Stimulated activated effector memory CD8-positive, alpha-beta T cell treated with anti-CD3 and anti-CD28 coated beads, Interleukin-12 subunit alpha, Interleukin-12 subunit beta, amount 100 ng/mL, for 72 hours (primary cell): ENCODE data around the gene RAVER1.
"Not testable (repeated sequence)": the region's sequence is repeated elsewhere in the genome, so short reads cannot be mapped to it uniquely, and the experiment has no call there.

Experiments
- ATAC-seq: fragments of 150-1000 bp; cut with Tn5 transposase; 2 replicates; pipeline ENCODE4 v1.10.0; 2021
- DNase-seq, 2 donors: peaks; one replicate each; pipeline ENCODE4 v3.0.0; 2021 to 2022; ENCODE audit warnings: low spot score in 2 of 2
- H3K27ac Mint-ChIP-seq: one replicate; pipeline ENCODE4 v1.8.0; 2022; ENCODE audit warnings: mild to moderate bottlenecking, mixed read lengths
- H3K36me3 Mint-ChIP-seq: one replicate; pipeline ENCODE4 v1.8.0; 2022; ENCODE audit warnings: mild to moderate bottlenecking, mixed read lengths
- H3K4me1 Mint-ChIP-seq: one replicate; pipeline ENCODE4 v1.8.0; 2022; ENCODE audit warnings: mixed read lengths
- H3K4me3 Mint-ChIP-seq: one replicate; pipeline ENCODE4 v1.8.0; 2022; ENCODE audit warnings: mild to moderate bottlenecking, mixed read lengths
- H3K9me3 Mint-ChIP-seq: one replicate; pipeline ENCODE4 v1.8.0; 2022; ENCODE audit warnings: mixed read lengths

The RAVER1 gene, protein sequence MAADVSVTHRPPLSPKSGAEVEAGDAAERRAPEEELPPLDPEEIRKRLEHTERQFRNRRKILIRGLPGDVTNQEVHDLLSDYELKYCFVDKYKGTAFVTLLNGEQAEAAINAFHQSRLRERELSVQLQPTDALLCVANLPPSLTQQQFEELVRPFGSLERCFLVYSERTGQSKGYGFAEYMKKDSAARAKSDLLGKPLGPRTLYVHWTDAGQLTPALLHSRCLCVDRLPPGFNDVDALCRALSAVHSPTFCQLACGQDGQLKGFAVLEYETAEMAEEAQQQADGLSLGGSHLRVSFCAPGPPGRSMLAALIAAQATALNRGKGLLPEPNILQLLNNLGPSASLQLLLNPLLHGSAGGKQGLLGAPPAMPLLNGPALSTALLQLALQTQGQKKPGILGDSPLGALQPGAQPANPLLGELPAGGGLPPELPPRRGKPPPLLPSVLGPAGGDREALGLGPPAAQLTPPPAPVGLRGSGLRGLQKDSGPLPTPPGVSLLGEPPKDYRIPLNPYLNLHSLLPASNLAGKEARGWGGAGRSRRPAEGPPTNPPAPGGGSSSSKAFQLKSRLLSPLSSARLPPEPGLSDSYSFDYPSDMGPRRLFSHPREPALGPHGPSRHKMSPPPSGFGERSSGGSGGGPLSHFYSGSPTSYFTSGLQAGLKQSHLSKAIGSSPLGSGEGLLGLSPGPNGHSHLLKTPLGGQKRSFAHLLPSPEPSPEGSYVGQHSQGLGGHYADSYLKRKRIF

DNA sequence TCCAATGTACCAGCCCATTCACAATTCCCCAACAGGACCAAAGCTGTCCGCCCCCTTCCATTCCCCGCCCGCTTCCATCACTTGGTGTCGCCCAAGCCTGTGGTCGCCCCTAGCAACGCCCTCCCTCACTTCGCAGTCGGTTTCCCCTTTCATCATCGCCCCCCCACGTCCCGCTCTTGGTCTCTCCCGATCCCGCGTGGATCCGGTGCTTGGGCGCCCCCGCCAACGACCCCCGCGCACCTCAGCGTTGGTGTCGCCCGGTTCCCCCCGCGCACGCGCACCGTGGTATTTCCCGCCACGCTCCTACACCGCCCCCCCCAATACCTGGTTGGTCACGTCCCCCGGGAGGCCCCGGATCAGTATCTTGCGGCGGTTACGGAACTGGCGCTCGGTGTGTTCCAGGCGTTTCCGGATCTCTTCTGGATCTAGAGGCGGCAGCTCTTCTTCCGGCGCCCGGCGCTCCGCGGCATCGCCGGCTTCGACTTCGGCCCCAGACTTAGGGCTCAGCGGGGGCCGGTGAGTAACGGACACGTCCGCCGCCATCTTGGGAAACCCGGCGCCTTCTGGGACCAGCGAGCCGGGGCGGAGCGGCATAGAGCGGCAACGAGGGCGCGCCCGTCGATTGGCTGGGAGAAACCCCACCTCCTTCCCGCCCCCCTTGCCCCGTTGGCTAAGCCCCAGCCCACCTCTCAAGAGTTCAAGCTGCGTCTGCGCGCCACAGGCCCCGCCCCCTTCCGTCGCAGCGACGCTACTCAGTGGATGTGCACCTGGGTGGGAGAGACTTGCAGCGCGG lies at the start of gene RAVER1:
TSS of gene RAVER1 (minus strand) at position 565 of the 793 bp plus-strand sequence. CDS start at position 543, 22 bp downstream.
- Mint-ChIP-seq H3K36me3 (peaks cover 90% of the 10 kb centered on the region), H3K9me3 (no peaks in the 10 kb centered on the region)
- ATAC-seq = peak; percentile 95

DNA sequence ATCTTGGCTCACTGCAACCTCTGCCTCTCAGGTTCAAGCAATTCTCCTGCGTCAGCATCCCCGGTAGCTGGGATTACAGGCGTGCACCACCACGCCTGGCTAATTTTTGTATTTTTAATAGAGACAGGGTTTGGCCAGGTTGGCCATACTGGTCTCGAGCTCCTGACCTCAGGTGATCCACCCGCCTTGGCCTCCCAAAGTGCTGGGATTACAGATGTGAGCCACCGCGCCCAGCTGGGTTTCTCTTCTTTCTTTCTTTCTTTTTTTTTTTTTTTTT lies 49.8 kb upstream of the RAVER1 start:
- not testable (repeated sequence) for H3K4me3 Mint-ChIP-seq, H3K9me3 Mint-ChIP-seq, DNase-seq, ATAC-seq
- Mint-ChIP-seq H3K27ac (peak overlapping the region; percentile 74), H3K36me3 (peaks cover 25% of the 10 kb centered on the region), H3K4me1 (peaks cover 23% of the 10 kb centered on the region)

More for the DNA sequence above, at the start of gene RAVER1:
- Mint-ChIP-seq H3K4me3 (peak within 1 kb of the TSS; percentile 93), H3K4me1 (peaks cover 36% of the 10 kb centered on the region), H3K27ac (peak within 1 kb of the TSS; percentile 97)
- DNase-seq = peak; percentile 89 to 97

DNA sequence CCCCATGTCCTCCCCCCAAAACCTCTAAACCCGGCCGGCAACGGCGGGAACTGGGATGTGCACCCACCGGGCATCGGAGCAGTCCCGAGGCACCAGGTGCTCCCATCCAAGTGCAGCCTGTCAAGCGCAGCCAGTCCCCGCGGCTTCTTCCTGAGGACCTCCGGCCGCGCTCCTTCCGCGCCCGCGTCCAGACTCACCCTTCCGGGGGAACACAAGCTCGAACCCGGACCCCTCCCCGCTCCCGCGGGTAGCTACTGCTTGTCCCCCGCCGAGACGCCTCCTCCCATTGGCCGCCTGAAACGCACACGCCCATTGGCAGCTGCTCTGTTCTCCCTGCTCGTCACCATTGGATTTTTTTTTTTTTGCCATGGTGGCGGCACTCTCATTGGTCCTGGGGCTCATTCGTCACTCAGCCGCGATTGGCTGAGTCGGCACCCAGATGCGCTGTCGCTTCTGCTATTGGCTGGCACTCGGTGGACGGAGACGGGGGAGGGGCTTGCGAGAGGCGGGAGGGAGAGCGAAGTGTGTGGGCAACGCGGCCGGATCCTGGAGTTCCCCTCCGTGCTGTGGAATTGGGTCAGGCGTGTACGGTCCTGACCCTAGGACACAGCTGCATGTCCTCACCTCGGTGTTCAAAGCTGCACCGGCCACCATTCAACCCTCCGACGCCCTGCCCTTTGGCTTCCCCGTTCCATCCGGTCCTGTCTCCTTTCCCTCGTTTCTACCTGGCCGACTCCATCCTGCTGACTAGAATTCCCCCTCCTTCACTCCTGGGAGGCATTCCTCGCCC lies 47.2 kb upstream of the RAVER1 start, which contains the start of gene TYK2:
TSS of gene TYK2 (minus strand) at position 260 of the 790 bp plus-strand sequence. CDS start 2,166 bp downstream, outside the sequence.
- Mint-ChIP-seq H3K36me3 (peaks cover 48% of the 10 kb centered on the region), H3K4me3 (peak within 1 kb of the TSS; percentile 94), H3K9me3 (no peaks in the 10 kb centered on the region), H3K4me1 (peaks cover 28% of the 10 kb centered on the region), H3K27ac (peak within 1 kb of the TSS; percentile 97)
- DNase-seq (peak; percentile 97 to 100), ATAC-seq (peak; percentile 99)

DNA sequence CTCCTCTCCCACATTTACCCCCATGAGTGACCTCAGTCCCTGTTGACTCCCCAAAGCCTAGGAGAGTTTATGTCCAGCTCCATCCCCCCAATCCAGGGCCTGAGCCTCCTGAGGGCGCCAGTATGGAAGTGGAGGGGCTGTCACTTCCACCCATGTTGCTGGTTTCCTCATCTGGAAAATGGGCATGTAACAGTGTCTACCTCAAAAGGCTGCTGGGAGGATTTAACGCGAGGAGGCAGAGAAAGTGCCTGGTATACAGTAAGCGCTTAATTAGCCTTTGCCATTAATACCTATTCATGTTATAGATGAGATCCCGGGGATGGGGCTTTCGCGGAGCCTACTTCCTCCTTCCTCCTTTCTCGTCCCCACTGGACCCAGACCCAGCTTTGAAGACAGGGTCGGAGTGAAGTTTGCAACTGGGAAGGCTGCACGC lies 46.6 kb upstream of the RAVER1 start:
- Mint-ChIP-seq H3K27ac (peak overlapping the region; percentile 97), H3K36me3 (peaks cover 54% of the 10 kb centered on the region), H3K4me1 (peaks cover 32% of the 10 kb centered on the region), H3K4me3 (peak overlapping the region; percentile 94), H3K9me3 (no peaks in the 10 kb centered on the region)
- DNase-seq (no peak), ATAC-seq (peak; percentile 2)

DNA sequence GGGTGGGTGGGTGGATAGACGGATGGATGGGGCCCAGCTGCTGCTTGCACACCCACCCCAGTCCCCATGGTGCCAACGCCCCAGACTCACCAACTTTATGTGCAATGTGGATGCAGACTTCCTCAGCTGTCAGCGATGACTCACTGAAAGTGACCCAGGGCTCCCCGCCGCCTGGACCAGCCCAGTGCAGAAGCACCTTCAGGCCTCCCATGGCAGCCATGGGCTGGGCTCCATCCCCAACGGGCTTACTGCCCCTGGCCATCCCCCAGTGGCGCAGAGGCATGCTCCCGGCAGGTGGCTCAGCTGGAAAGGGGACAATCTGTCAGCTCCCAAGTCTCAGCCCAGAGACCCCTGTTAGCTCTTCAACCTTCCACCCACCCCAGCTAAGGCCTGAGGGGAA lies 44.8 kb upstream of the RAVER1 start:
- peak overlapping the region; percentile 9 for H3K4me3 Mint-ChIP-seq
- peaks cover 34% of the 10 kb centered on the region for H3K4me1 Mint-ChIP-seq
- no peak for DNase-seq
- ATAC-seq = no peak
- no peaks in the 10 kb centered on the region for H3K9me3 Mint-ChIP-seq
- peak overlapping the region; percentile 67 for H3K27ac Mint-ChIP-seq
- H3K36me3 Mint-ChIP-seq = peaks cover 72% of the 10 kb centered on the region

DNA sequence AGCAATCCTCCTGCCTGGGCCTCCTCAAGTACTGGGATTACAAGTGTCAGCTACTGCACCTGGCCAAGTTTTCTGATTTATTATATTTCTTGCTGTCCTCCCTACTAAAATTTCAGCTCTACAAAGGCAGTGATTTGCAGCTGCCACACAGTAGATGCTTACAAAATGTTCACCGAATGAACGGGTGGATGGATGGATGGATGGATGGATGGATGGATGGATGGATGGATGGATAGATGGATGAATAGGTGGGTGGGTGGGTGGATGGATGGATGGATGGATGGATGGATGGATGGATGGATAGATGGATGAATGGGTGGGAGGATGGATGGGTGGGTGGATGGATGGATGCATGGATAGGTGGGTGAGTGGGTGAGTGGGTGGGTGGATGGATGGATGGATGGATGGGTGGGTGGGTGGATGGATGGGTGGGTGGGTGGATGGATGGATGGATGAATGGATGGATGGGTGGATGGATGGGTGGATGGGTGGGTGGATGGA lies 43.9 kb upstream of the RAVER1 start:
- not testable (repeated sequence) for H3K4me3 Mint-ChIP-seq, H3K9me3 Mint-ChIP-seq, ATAC-seq, DNase-seq
- peaks cover 34% of the 10 kb centered on the region for H3K4me1 Mint-ChIP-seq
- H3K36me3 Mint-ChIP-seq = peaks cover 81% of the 10 kb centered on the region
- H3K27ac Mint-ChIP-seq = peak overlapping the region; percentile 64

DNA sequence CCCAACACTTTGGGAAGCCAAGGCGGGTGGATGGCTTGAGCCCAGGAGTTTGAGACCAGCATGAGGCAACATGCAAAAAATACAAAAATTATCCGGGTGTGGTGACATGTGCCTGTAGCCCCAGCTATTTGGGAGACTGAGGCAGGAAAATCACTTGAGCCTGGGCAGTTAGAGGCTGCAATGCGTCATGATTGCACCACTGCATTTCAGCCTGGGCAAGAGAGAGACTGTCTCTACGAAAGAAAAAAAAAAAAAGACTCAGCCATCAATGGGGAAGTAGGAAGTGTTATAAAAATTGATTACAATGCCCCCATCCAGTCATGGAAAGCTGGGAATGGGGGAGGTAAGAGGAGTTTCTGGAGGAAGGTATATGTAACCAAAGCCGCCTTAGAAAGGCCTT lies 41.6 kb upstream of the RAVER1 start:
- no peak overlapping the region for H3K27ac Mint-ChIP-seq
- no peak for ATAC-seq
- no peaks in the 10 kb centered on the region for H3K9me3 Mint-ChIP-seq
- H3K4me1 Mint-ChIP-seq = peaks cover 25% of the 10 kb centered on the region
- no peak overlapping the region for H3K4me3 Mint-ChIP-seq
- peaks cover 91% of the 10 kb centered on the region for H3K36me3 Mint-ChIP-seq
- DNase-seq = no peak

DNA sequence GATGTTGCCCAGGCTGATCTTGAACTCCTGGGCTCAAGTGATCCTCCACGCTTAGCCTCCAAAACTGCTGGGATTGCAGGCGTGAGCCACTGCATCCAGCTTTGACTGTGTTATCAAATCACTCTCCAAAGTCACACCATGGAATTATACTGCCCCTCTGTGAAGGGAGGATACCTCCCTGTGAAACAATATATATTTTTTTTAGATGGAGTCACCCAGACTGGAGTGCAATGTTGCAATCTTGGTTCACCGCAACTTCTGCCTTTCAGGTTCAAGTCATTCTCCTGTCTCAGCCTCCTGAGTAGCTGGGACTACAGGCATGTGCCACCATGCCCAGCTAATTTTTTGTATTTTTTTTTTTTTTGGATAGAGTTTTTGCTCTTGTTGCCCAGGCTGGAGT lies 39.4 kb upstream of the RAVER1 start:
- Mint-ChIP-seq H3K36me3 (peaks cover 94% of the 10 kb centered on the region), H3K9me3 (no peaks in the 10 kb centered on the region), H3K27ac (no peak overlapping the region), H3K4me3 (no peak overlapping the region), H3K4me1 (peaks cover 19% of the 10 kb centered on the region)
- ATAC-seq (no peak), DNase-seq (no peak)

DNA sequence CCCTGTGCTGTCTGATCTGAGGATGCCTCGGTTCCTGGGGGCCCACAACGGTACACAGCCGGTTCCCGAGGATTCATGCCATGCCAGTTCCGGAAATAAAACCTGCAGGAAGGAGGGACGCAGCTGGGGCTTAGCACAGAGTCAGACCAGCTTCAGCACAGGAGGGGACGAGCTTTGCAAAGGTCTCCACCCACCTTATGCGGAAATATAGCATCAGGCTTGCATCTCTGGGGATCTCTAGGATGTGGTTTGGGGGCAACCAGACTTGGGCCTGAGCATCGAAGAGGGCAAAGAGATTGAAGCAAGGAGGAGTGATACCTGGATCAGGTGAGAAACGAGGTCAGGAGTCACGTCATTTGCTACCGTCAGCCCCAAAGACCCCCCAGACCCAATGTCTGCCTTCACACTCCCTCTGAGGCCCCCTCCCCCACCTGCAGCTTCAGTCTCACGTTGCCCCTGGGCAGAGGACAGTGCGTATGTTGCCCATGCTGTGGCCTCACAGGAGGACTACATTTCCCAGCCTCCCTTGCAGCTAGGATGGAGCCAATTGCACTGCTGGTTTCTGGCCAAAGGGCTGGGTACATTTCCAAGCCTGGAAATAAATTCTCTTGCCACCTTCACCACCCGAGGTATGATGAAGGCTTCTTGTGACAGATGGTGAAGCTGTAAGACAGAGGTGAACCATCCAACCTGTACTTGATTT lies 34.9 kb upstream of the RAVER1 start:
- ATAC-seq = peak; percentile 34
- Mint-ChIP-seq H3K9me3 (no peaks in the 10 kb centered on the region), H3K4me1 (peaks cover 9% of the 10 kb centered on the region), H3K4me3 (no peak overlapping the region), H3K27ac (no peak overlapping the region), H3K36me3 (peaks cover 96% of the 10 kb centered on the region)
- DNase-seq = no peak

DNA sequence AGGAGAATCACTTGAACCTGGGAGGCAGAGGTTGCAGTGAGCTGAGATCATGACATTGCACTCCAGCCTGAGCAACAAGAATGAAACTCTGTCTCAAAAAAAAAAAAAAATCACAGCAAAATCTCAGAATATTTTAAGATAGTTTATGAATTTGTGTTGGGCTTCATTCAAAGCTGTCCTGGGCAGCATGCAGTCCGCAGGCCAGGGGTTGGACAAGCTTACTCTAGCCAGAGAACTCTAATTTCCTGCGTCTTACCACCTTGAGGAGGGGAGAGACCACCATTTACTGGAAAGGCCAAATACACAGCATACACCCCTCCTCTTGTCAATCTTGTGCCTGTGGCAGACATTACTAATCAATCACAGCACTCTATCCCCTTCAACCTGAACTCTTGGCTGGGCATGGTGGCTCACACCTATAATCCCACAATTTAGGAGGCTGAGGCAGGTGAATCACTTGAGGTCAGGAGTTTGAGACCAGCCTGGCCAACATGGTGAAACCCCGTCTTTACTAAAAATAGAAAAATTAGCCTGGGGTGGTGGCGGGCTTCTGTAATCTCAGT lies 33.7 kb upstream of the RAVER1 start:
- DNase-seq, H3K4me3 Mint-ChIP-seq, H3K4me1 Mint-ChIP-seq, ATAC-seq, H3K27ac Mint-ChIP-seq, H3K9me3 Mint-ChIP-seq: not testable (repeated sequence)
- H3K36me3 Mint-ChIP-seq = peaks cover 96% of the 10 kb centered on the region

DNA sequence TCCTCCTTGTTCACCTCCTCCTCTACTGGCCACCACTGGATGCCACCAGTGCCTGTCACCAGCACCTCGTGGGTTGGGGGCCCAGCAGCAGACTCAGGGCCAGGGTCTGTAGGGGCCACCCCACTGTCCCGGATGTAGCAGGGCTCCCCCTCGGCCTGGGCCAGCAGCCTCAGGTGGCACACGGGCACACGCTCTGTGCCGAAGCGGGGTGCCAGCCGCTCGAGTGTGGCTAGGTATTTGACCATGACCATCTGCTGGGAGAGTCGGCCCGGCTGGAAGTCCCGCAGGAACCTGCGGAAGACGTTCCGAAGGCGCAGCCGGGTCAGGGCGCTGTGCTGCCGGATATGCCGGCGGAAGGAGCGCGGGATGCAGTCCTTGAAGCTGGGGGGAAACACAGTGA lies 32.2 kb upstream of the RAVER1 start:
- no peaks in the 10 kb centered on the region for H3K9me3 Mint-ChIP-seq

DNA sequence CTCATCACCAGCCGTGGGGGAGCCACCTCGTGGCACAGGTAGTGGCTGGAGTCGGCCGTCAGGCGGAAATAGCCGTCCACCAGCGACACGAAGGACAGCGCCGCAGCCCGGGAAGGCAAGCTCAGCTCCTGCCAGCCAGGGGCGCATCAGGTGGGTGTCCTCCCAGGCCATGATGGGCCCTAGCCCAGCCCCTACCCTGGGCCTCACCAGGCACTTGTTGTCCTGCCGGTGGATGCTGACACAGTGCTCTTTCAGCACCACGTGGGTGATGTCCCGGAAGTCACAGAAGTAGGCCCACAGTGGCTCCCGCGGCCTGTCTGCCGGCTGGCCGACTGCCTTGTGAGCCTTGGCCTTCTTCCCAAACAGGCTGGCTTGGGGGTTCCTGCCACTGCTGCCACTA lies 31.3 kb upstream of the RAVER1 start:
- no peak for DNase-seq
- H3K4me1 Mint-ChIP-seq = peaks cover 14% of the 10 kb centered on the region
- H3K4me3 Mint-ChIP-seq = no peak overlapping the region
- no peak for ATAC-seq
- no peak overlapping the region for H3K27ac Mint-ChIP-seq
- H3K36me3 Mint-ChIP-seq = peaks cover 100% of the 10 kb centered on the region
- no peaks in the 10 kb centered on the region for H3K9me3 Mint-ChIP-seq

More for the DNA sequence above, 32.2 kb upstream of the RAVER1 start:
- Mint-ChIP-seq H3K27ac (no peak overlapping the region), H3K36me3 (peaks cover 100% of the 10 kb centered on the region), H3K4me3 (no peak overlapping the region), H3K4me1 (peaks cover 15% of the 10 kb centered on the region)
- ATAC-seq = no peak
- no peak for DNase-seq

DNA sequence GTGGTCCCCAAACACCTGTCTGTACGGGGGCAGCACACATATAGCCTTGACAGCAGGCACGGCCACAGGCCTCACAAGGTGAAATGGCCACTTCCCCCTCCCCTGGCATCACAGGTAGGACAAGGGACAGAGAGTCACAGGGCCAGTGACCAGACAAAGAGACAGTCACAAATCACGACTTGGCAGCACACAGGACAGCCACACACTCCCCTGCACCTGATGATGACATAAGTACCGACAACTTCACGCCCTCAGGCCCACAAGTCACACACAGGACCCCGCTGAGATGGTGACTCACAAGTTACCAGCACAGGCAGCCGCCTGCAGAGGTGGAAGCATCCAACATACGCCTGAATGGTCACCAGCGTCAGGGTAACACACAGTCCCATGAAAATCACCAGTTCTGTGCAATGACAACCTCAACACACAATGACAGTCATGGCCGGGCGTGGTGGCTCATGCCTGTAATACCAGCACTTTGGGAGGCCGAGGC lies 30.5 kb upstream of the RAVER1 start:
- H3K4me3 Mint-ChIP-seq = no peak overlapping the region
- H3K27ac Mint-ChIP-seq = no peak overlapping the region
- no peaks in the 10 kb centered on the region for H3K9me3 Mint-ChIP-seq
- ATAC-seq = peak; percentile 67
- no peak for DNase-seq
- peaks cover 100% of the 10 kb centered on the region for H3K36me3 Mint-ChIP-seq
- H3K4me1 Mint-ChIP-seq = peaks cover 7% of the 10 kb centered on the region
